HG03378 (cell line): ENCODE data around the gene KANK4.
A peak's percentile ranks its signal among the peaks of the same experiment; 100 is the strongest.

Experiments
- ATAC-seq: cut with Tn5 transposase; IDR thresholded peaks from one replicate; pipeline ENCODE4 v1.9.1; 2021; ENCODE audit warnings: mild to moderate bottlenecking, moderate library complexity; ENCODE audit not compliant: unreplicated experiment

KANK4 gene

GRCh38 chr1:62318756-62319544 lies at the start of gene KANK4:
Gene KANK4, minus strand, starts transcription at chr1:62319434. Its CDS starts 37,870 bp downstream, at chr1:62281564.
- no peak for ATAC-seq

- ATAC-seq, result no peak
Measured at GRCh38 chr1:62368989-62369388, 49.8 kb upstream of the KANK4 start.

GRCh38 chr1:62367005-62367557 lies 47.8 kb upstream of the KANK4 start:
- no peak for ATAC-seq

GRCh38 chr1:62364721-62365120 lies 45.5 kb upstream of the KANK4 start:
- ATAC-seq, result no peak

GRCh38 chr1:62362926-62363325 lies 43.7 kb upstream of the KANK4 start:
- ATAC-seq, result no peak

- no peak for ATAC-seq
Measured at GRCh38 chr1:62362061-62362917, 43.1 kb upstream of the KANK4 start.

- ATAC-seq, result no peak
Measured at GRCh38 chr1:62361431-62361830, 42.2 kb upstream of the KANK4 start.

- no peak for ATAC-seq
Measured at GRCh38 chr1:62358665-62359373, 39.6 kb upstream of the KANK4 start.

- no peak for ATAC-seq
Measured at GRCh38 chr1:62357916-62358315, 38.7 kb upstream of the KANK4 start.

- ATAC-seq, result peak; percentile 78
Measured at GRCh38 chr1:62356257-62356835, 37.1 kb upstream of the KANK4 start.

- ATAC-seq, result no peak
Measured at GRCh38 chr1:62355095-62355494, 35.9 kb upstream of the KANK4 start.

- ATAC-seq, result no peak
Measured at GRCh38 chr1:62353853-62354252, 34.6 kb upstream of the KANK4 start.

GRCh38 chr1:62352387-62352786 lies 33.2 kb upstream of the KANK4 start:
- no peak for ATAC-seq

- no peak for ATAC-seq
Measured at GRCh38 chr1:62349470-62350233, 30.4 kb upstream of the KANK4 start.

GRCh38 chr1:62346886-62347285 lies 27.7 kb upstream of the KANK4 start:
- ATAC-seq, result no peak

- no peak for ATAC-seq
Measured at GRCh38 chr1:62343911-62344310, 24.7 kb upstream of the KANK4 start.

GRCh38 chr1:62342270-62342669 lies 23.0 kb upstream of the KANK4 start:
- no peak for ATAC-seq

GRCh38 chr1:62341615-62342014 lies 22.4 kb upstream of the KANK4 start:
- ATAC-seq, result no peak

GRCh38 chr1:62341089-62341488 lies 21.9 kb upstream of the KANK4 start:
- ATAC-seq, result no peak
